ENCODE data around the gene MAFB.
"Not testable (repeated sequence)": the region's sequence is repeated elsewhere in the genome, so short reads cannot be mapped to it uniquely, and the experiment has no call there.

- not testable (repeated sequence) for TF ChIP-seq ZNF274 (IDR thresholded peaks at IDR 0.05; ENCODE audit: low read depth, low read length); SUZ12 (IDR thresholded peaks at IDR 0.05; ENCODE audit: extremely low read depth, insufficient read depth, insufficient read length); YY1 (IDR thresholded peaks at IDR 0.05; ENCODE audit: insufficient read depth, insufficient read length)
These were observed 47.4 kb upstream of the MAFB start for GRCh38 chr20:40736468-40736867.

Measured in NT2/D1 (cell line).